22Rv1 (cell line): Measurements from ENCODE around the gene SHMT2.

Experiments
- ZFX ChIP-seq: fragments of 450-650 bp; IDR thresholded peaks from 2 replicates; pipeline ENCODE4 v1.6.1; 2017; ENCODE audit warnings: antibody characterized with exemption, borderline replicate concordance
- TF ChIP-seq, protein P1 (sequence below): fragments of 450-650 bp; IDR thresholded peaks from 2 replicates; pipeline ENCODE4 v1.5.1; 2017; ENCODE audit warnings: mild to moderate bottlenecking

DNA sequence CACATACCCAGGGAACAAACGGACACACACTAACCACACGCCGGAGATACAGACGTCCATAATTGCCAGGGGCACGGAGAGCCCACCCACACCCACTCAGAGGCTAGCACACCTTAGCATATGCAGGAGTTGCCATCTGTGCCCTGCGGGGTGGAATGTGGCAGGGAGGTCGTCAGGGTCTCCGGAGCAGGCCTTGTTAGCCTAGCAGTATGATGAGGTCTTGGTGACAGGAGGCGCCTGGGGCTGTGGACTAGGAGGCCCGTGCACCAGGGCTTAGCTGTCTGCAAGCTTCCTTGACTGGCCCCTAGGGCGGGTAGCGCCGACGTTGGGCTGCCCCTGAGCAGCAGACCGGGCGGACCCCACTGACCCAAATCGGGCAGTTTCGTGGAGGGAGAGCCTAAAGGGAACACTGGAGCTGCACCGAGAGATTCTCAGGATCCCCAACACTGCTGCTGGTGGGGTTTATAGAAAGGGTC, 11.5 kb downstream of the SHMT2 start:
- TF ChIP-seq, protein P1, sequence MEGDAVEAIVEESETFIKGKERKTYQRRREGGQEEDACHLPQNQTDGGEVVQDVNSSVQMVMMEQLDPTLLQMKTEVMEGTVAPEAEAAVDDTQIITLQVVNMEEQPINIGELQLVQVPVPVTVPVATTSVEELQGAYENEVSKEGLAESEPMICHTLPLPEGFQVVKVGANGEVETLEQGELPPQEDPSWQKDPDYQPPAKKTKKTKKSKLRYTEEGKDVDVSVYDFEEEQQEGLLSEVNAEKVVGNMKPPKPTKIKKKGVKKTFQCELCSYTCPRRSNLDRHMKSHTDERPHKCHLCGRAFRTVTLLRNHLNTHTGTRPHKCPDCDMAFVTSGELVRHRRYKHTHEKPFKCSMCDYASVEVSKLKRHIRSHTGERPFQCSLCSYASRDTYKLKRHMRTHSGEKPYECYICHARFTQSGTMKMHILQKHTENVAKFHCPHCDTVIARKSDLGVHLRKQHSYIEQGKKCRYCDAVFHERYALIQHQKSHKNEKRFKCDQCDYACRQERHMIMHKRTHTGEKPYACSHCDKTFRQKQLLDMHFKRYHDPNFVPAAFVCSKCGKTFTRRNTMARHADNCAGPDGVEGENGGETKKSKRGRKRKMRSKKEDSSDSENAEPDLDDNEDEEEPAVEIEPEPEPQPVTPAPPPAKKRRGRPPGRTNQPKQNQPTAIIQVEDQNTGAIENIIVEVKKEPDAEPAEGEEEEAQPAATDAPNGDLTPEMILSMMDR = peak; percentile 3
- no peak for TF ChIP-seq ZFX
